ENCODE measurements around the gene SLC10A7. TPM values are rescaled to one million over a fixed set of nuclear protein-coding genes. Genes with fewer than 3 reads are reported as not detected.

Gene SLC10A7
- total and polyA plus RNA-seq, 3 donors from 2014 or later = 6.4 to 12.4 (median 11.6) TPM

- Histone ChIP-seq H3K4me3 (no peak overlapping the region), H3K4me1 (no peaks in the 10 kb centered on the region), H3K9me3 (no peaks in the 10 kb centered on the region), H3K36me3 (ENCODE audit: low read depth, missing control alignments) (no peaks in the 10 kb centered on the region), H3K27ac (no peak overlapping the region), H3K27me3 (no peaks in the 10 kb centered on the region)
- TF ChIP-seq POLR2A (IDR thresholded peaks at IDR 0.05) = no peak
- TF ChIP-seq, protein P1, sequence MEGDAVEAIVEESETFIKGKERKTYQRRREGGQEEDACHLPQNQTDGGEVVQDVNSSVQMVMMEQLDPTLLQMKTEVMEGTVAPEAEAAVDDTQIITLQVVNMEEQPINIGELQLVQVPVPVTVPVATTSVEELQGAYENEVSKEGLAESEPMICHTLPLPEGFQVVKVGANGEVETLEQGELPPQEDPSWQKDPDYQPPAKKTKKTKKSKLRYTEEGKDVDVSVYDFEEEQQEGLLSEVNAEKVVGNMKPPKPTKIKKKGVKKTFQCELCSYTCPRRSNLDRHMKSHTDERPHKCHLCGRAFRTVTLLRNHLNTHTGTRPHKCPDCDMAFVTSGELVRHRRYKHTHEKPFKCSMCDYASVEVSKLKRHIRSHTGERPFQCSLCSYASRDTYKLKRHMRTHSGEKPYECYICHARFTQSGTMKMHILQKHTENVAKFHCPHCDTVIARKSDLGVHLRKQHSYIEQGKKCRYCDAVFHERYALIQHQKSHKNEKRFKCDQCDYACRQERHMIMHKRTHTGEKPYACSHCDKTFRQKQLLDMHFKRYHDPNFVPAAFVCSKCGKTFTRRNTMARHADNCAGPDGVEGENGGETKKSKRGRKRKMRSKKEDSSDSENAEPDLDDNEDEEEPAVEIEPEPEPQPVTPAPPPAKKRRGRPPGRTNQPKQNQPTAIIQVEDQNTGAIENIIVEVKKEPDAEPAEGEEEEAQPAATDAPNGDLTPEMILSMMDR (IDR thresholded peaks at IDR 0.05) = no peak
- intact Hi-C loops (cut with DNase I; ENCODE audit: low total_unique reads) = no loop called here
- WGBS, 2 donors = 95 to 96% methylated on average over 1 of the region's 1 CpG
- DNase-seq = no peak
These were observed 206.6 kb downstream of the SLC10A7 start for GRCh38 chr4:146315184-146315583.

DNA sequence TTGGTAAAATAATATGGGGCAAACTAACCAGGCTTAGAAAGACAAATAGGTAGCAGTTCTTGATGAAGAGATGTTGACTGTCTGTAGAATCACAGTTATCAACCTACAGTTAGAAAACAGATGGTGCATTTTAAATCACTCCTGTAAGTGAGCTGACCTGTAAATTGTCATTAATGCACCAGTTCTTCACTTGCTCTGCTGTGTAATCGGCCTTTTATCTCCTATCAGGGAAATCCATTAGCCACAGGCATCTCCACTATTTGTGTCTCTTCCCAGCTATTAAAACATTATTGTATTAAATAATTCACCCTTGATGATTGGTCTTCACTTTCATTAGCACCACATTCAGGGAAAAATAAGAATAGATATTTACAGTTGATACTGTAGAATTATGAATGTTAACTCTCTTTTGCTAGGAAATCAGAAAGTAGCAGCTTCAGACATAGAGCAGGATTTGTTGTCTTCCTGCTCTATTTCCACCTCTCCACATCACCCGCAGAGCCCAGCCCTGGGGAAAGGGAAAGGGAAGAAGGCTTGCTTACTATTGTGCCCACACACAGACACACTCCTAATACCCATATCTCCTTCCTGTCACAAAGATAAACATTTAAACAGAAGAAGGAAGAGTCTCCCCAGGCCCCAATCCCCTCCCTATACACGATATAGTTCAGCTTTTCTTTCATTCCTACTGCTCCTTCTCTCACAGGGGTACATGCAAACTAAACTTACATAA lies 210.3 kb downstream of the SLC10A7 start:
- WGBS, 2 donors = 71 to 77% methylated on average over 3 of the region's 3 CpGs
- Histone ChIP-seq H3K4me3 (no peak overlapping the region), H3K4me1 (no peaks in the 10 kb centered on the region), H3K27ac (no peak overlapping the region), H3K27me3 (no peaks in the 10 kb centered on the region), H3K36me3 (ENCODE audit: low read depth, missing control alignments) (no peaks in the 10 kb centered on the region), H3K9me3 (no peaks in the 10 kb centered on the region)
- DNase-seq = no peak
- no peak for TF ChIP-seq POLR2A (IDR thresholded peaks at IDR 0.05)
- TF ChIP-seq, protein P1 (IDR thresholded peaks at IDR 0.05) = no peak
- intact Hi-C loops (cut with DNase I; ENCODE audit: low total_unique reads) = no loop called here

DNA sequence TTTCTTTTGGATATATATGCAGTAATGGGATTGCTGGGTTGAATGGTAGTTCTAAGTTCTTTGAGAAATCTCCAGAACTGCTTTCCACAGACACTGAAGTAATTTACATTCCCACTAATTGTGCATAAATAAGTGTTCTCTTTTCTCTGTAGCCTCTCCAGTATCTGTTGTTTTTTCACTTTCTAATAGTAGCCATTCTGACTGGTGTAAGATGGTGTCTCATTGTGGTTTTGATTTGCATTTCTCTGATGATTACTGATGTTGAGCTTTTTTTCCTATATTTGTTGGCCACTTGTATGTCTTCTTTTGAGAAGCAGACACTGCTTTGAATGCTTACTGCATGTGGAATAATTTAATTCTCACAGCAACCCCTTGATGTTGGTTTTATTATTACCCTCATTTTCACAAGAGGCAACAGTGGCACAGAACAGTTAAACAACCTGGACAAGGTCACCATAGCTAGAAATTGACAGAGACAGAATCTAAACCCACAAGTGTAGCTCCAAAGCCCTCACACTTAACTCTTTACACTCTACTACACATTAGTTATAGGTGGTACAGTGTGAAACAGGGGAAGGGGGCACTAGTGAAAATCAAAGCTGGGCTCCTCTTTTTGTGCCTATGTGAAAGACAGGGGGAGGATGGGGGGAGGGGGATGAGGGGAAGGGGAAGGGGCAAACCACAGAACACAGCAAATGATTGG lies 211.3 kb downstream of the SLC10A7 start:
- TF ChIP-seq POLR2A (IDR thresholded peaks at IDR 0.05) = no peak
- TF ChIP-seq, protein P1 (IDR thresholded peaks at IDR 0.05) = no peak
- H3K9me3 ChIP-seq = no peaks in the 10 kb centered on the region
- H3K27me3 ChIP-seq = no peaks in the 10 kb centered on the region
- H3K27ac ChIP-seq = no peak overlapping the region
- no peaks in the 10 kb centered on the region for H3K36me3 ChIP-seq (ENCODE audit: low read depth, missing control alignments)
- intact Hi-C loops (cut with DNase I; ENCODE audit: low total_unique reads) = no loop called here
- no peak for DNase-seq
- H3K4me1 ChIP-seq = no peaks in the 10 kb centered on the region
- no peak overlapping the region for H3K4me3 ChIP-seq

DNA sequence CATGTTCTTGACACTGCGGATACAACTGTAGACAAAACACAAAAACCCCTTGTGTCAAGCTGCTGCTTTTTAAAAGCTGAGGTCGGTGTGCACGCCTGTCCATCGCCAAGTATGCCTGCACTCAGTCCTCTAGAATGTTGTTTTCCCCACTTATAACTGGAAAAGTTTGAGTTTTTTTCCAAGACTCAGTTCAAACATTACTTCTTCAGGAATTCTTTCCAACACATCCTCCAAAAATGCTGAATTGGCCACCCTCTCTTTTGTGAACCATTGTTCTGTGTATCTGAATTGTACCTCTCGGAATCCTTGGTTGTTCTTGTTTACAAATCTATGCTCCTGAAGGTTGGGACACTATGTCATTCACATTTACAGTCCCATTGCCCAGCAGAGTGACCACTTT lies 212.8 kb downstream of the SLC10A7 start:
- DNase-seq = no peak
- WGBS, 2 donors = 79 to 80% methylated on average over 5 of the region's 5 CpGs
- Histone ChIP-seq H3K4me3 (no peak overlapping the region), H3K36me3 (ENCODE audit: low read depth, missing control alignments) (no peaks in the 10 kb centered on the region), H3K9me3 (no peaks in the 10 kb centered on the region), H3K4me1 (no peaks in the 10 kb centered on the region), H3K27me3 (no peaks in the 10 kb centered on the region), H3K27ac (no peak overlapping the region)
- TF ChIP-seq, protein P1 (IDR thresholded peaks at IDR 0.05) = no peak
- no peak for TF ChIP-seq POLR2A (IDR thresholded peaks at IDR 0.05)
- intact Hi-C loops (cut with DNase I; ENCODE audit: low total_unique reads) = no loop called here
